Transverse colon (tissue), 4 donors: ENCODE data around the gene DDX10.

Experiments
- EP300 ChIP-seq: sonication (generic); formaldehyde crosslinking; IDR thresholded peaks from one replicate; pipeline ENCODE4 v1.6.1; 2017; ENCODE audit warnings: antibody characterized with exemption, low read depth
- POLR2A ChIP-seq: fragments of 450-650 bp; IDR thresholded peaks from one replicate; pipeline ENCODE4 v1.6.1; 2016; ENCODE audit warnings: antibody characterized with exemption, mild to moderate bottlenecking, moderate library complexity
- POLR2AphosphoS5 ChIP-seq, 3 donors: sonication (generic); formaldehyde crosslinking; IDR thresholded peaks; one replicate each; pipeline ENCODE4 v1.6.1; 2016; ENCODE audit warnings: antibody characterized with exemption in 3 of 3
- TF ChIP-seq, protein P1 (sequence below), 5 experiments: fragments of 200-600 bp in 3 of 5; fragments of 450-650 bp in 2 of 5; sonication (generic) in 3 of 5; IDR thresholded peaks; 1 replicate in 2 of 5; 2 replicates in 3 of 5; pipeline ENCODE4 v1.5.1; 2016 to 2017; ENCODE audit warnings: antibody characterized with exemption in 5 of 5, inconsistent platforms in 3 of 5, mild to moderate bottlenecking in 2 of 5, moderate library complexity in 1 of 5

DNA sequence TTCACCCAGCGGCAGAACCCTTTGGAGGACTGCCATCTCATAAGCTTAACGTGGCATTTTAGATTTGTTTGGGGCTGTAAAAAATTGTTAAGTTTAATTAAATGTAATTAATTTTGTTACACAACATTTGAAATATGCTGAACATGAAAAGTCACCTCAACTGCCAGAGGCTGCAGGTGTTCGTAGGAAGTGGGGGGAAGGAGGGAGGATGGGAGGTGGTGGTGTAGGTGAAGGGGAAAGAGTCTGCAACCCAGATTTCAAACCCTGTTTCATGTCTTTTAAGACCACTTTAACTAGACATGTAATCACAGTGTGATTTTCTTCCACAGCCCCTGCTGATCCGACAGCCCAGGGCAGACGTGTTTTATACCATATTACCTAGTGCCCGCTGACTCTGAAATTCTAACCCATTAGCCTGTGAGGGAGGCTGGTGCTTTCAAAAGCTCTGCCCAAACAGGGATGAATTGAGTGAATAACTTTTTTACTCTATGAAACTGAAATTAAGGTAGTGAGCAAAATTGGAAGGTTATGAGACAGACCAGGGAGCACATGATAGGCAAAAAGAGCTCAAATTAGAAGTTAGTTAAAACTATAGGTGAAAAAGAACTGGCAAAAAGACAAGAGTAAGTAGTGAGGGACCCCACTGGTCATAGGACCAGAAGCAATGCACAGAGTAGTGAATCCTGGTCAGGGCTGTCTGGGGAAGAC lies 279.8 kb downstream of the DDX10 start:
- TF ChIP-seq POLR2AphosphoS5 (IDR thresholded peaks at IDR 0.05) = no peak
- TF ChIP-seq POLR2A = no peak
- TF ChIP-seq, protein P1, sequence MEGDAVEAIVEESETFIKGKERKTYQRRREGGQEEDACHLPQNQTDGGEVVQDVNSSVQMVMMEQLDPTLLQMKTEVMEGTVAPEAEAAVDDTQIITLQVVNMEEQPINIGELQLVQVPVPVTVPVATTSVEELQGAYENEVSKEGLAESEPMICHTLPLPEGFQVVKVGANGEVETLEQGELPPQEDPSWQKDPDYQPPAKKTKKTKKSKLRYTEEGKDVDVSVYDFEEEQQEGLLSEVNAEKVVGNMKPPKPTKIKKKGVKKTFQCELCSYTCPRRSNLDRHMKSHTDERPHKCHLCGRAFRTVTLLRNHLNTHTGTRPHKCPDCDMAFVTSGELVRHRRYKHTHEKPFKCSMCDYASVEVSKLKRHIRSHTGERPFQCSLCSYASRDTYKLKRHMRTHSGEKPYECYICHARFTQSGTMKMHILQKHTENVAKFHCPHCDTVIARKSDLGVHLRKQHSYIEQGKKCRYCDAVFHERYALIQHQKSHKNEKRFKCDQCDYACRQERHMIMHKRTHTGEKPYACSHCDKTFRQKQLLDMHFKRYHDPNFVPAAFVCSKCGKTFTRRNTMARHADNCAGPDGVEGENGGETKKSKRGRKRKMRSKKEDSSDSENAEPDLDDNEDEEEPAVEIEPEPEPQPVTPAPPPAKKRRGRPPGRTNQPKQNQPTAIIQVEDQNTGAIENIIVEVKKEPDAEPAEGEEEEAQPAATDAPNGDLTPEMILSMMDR (IDR thresholded peaks at IDR 0.05) = no peak
- no peak for TF ChIP-seq EP300
